ENCODE data around the gene WDR18. TPM values are rescaled to one million over a fixed set of nuclear protein-coding genes. Genes with fewer than 3 reads are reported as not detected.

The WDR18 gene
- total and polyA plus RNA-seq, 2 of the 8 experiments (the other 6 are each of a cell fraction or from before 2014, with no cell fraction given): 87.7 to 177 TPM

GRCh38 chr19:961866-962620, 22.1 kb upstream of the WDR18 start (continued):
- TF ChIP-seq CTCF (IDR thresholded peaks at IDR 0.05; ENCODE audit: control extremely low read depth in 1 of 3, insufficient read depth in 1 of 3, low read depth in 1 of 3, low read length in 3 of 3): no peak
- no peak for TF ChIP-seq CHD7 (IDR thresholded peaks at IDR 0.05; ENCODE audit: insufficient replicate concordance, low read length)
- TF ChIP-seq JUND (IDR thresholded peaks at IDR 0.05; ENCODE audit: low read length): no peak
- TF ChIP-seq MAX (IDR thresholded peaks at IDR 0.05): no peak
- no peak for TF ChIP-seq RAD21 (IDR thresholded peaks at IDR 0.05 in 1 of 2, conservative IDR thresholded peaks at IDR 0.05 in 1 of 2; ENCODE audit: low read depth in 2 of 2, low read length in 2 of 2)
- TF ChIP-seq POLR2A (IDR thresholded peaks at IDR 0.05; ENCODE audit: control extremely low read depth in 1 of 2, low read depth in 2 of 2, low read length in 2 of 2): no peak
- no peak for TF ChIP-seq EZH2 (IDR thresholded peaks at IDR 0.05; ENCODE audit: low read depth, low read length, severe bottlenecking)

Measured in H1 (cell line).